ENCODE data around the gene CD38.

GRCh38 chr4:15765391-15765790, 12.7 kb upstream of the CD38 start:
- TF ChIP-seq CTCF (IDR thresholded peaks at IDR 0.05 in 2 of 3, conservative IDR thresholded peaks at IDR 0.05 in 1 of 3; ENCODE audit: borderline replicate concordance in 1 of 3, insufficient read depth in 1 of 3, low read depth in 2 of 3, low read length in 2 of 3) (no peak), ATF3 (IDR thresholded peaks at IDR 0.05) (no peak), EZH2 (IDR thresholded peaks at IDR 0.05) (no peak), RAD21 (IDR thresholded peaks at IDR 0.05; ENCODE audit: low read depth) (no peak), POLR2A (IDR thresholded peaks at IDR 0.05; ENCODE audit: borderline replicate concordance, extremely low read depth, insufficient read depth, insufficient read length) (no peak), POLR2AphosphoS5 (IDR thresholded peaks at IDR 0.05; ENCODE audit: low read depth, low read length) (no peak)

Measured in HCT116 (cell line).